ENCODE measurements around the gene MTMR1. TPM values are rescaled to one million over a fixed set of nuclear protein-coding genes. Genes with fewer than 3 reads are reported as not detected.

Gene MTMR1
- total RNA-seq, 1 donor from 2014 or later, result 13.3 TPM

- no peak overlapping the region for H3K27ac Mint-ChIP-seq (ENCODE audit: unreplicated experiment)
- H3K36me3 Mint-ChIP-seq (ENCODE audit: low read depth, unreplicated experiment), result no peaks in the 10 kb centered on the region
These were observed 113.6 kb downstream of the MTMR1 start for GRCh38 chrX:150806827-150807226.

GRCh38 chrX:150813922-150814321 lies 120.7 kb downstream of the MTMR1 start:
- Mint-ChIP-seq H3K36me3 (ENCODE audit: low read depth, unreplicated experiment) (peaks cover 3% of the 10 kb centered on the region), H3K4me3 (ENCODE audit: unreplicated experiment) (no peak overlapping the region), H3K27me3 (ENCODE audit: unreplicated experiment) (no peaks in the 10 kb centered on the region), H3K27ac (ENCODE audit: unreplicated experiment) (no peak overlapping the region), H3K4me1 (ENCODE audit: unreplicated experiment) (no peaks in the 10 kb centered on the region), H3K9me3 (ENCODE audit: unreplicated experiment) (no peaks in the 10 kb centered on the region)
- no peak for TF ChIP-seq CTCF (IDR thresholded peaks at IDR 0.05; ENCODE audit: unreplicated experiment)
- DNase-seq (ENCODE audit: low spot score), result no peak

More at GRCh38 chrX:150806827-150807226, 113.6 kb downstream of the MTMR1 start:
- Mint-ChIP-seq H3K4me3 (ENCODE audit: unreplicated experiment) (no peak overlapping the region), H3K4me1 (ENCODE audit: unreplicated experiment) (no peaks in the 10 kb centered on the region), H3K27me3 (ENCODE audit: unreplicated experiment) (no peaks in the 10 kb centered on the region), H3K9me3 (ENCODE audit: unreplicated experiment) (no peaks in the 10 kb centered on the region)
- no peak for DNase-seq (ENCODE audit: low spot score)
- no peak for TF ChIP-seq CTCF (IDR thresholded peaks at IDR 0.05; ENCODE audit: unreplicated experiment)

Other genes starting within 250 kb of the MTMR1 start
- gene MTM1, start 124.8 kb upstream of the MTMR1 start, total RNA-seq (ENCODE audit: unreplicated experiment), result 17.8 TPM
- gene CD99L2, start 205.3 kb downstream of the MTMR1 start, total RNA-seq (ENCODE audit: unreplicated experiment), result 30.1 TPM

Data from endothelial cell (in vitro differentiated cells).